ENCODE data around the gene THAP4. TPM values are rescaled to one million over a fixed set of nuclear protein-coding genes. Genes with fewer than 3 reads are reported as not detected.
"Not testable (repeated sequence)": the region's sequence is repeated elsewhere in the genome, so short reads cannot be mapped to it uniquely, and the experiment has no call there.

THAP4 gene
- total RNA-seq, 1 donor from 2014 or later = 39.2 TPM

- DNase-seq (ENCODE audit: low read depth) = no peak
These were observed 24.6 kb downstream of the THAP4 start for GRCh38 chr2:241612156-241613016.

GRCh38 chr2:241611062-241611461 lies 25.9 kb downstream of the THAP4 start:
- DNase-seq (ENCODE audit: low read depth) = no peak

- DNase-seq (ENCODE audit: low read depth) = peak; percentile 48
These were observed 26.8 kb downstream of the THAP4 start for GRCh38 chr2:241609859-241610793.

- DNase-seq (ENCODE audit: low read depth) = no peak
These were observed 28.1 kb downstream of the THAP4 start for GRCh38 chr2:241608881-241609280.

GRCh38 chr2:241607162-241607885 lies 29.6 kb downstream of the THAP4 start:
- DNase-seq (ENCODE audit: low read depth) = no peak

- DNase-seq (ENCODE audit: low read depth) = no peak
These were observed 30.8 kb downstream of the THAP4 start for GRCh38 chr2:241606186-241606585.

- DNase-seq (ENCODE audit: low read depth) = no peak
These were observed 33.3 kb downstream of the THAP4 start for GRCh38 chr2:241603686-241604085.

GRCh38 chr2:241602720-241603119 lies 34.2 kb downstream of the THAP4 start:
- DNase-seq (ENCODE audit: low read depth) = no peak

GRCh38 chr2:241601841-241602240 lies 35.1 kb downstream of the THAP4 start:
- DNase-seq (ENCODE audit: low read depth) = no peak

GRCh38 chr2:241599615-241600014 lies 37.3 kb downstream of the THAP4 start:
- no peak for DNase-seq (ENCODE audit: low read depth)

GRCh38 chr2:241598487-241598886 lies 38.5 kb downstream of the THAP4 start:
- peak; percentile 27 for DNase-seq (ENCODE audit: low read depth)

GRCh38 chr2:241598061-241598460 lies 38.9 kb downstream of the THAP4 start:
- no peak for DNase-seq (ENCODE audit: low read depth)

- DNase-seq (ENCODE audit: low read depth) = no peak
These were observed 39.4 kb downstream of the THAP4 start for GRCh38 chr2:241597561-241597960.

- no peak for DNase-seq (ENCODE audit: low read depth)
These were observed 41.3 kb downstream of the THAP4 start for GRCh38 chr2:241595600-241596140.

- DNase-seq (ENCODE audit: low read depth) = no peak
These were observed 43.7 kb downstream of the THAP4 start for GRCh38 chr2:241593271-241593670.

GRCh38 chr2:241592126-241592845 lies 44.7 kb downstream of the THAP4 start:
- no peak for DNase-seq (ENCODE audit: low read depth)

GRCh38 chr2:241590496-241591455 lies 46.2 kb downstream of the THAP4 start:
- not testable (repeated sequence) for DNase-seq (ENCODE audit: low read depth)

- DNase-seq (ENCODE audit: low read depth) = not testable (repeated sequence)
These were observed 47.1 kb downstream of the THAP4 start for GRCh38 chr2:241589863-241590262.

- DNase-seq (ENCODE audit: low read depth) = no peak
These were observed 50.2 kb downstream of the THAP4 start for GRCh38 chr2:241586564-241587264.

Measured in renal cortical epithelial cell (primary cell).